ENCODE measurements around the gene CIDEC.
"Not testable (repeated sequence)": the region's sequence is repeated elsewhere in the genome, so short reads cannot be mapped to it uniquely, and the experiment has no call there.

Gene CIDEC

GRCh38 chr3:9900965-9901415 lies 20.9 kb upstream of the CIDEC start:
- not testable (repeated sequence) for DNase-seq

GRCh38 chr3:9899289-9899791 lies 19.3 kb upstream of the CIDEC start:
- DNase-seq, result no peak

GRCh38 chr3:9898467-9899241 lies 18.6 kb upstream of the CIDEC start:
- DNase-seq, result no peak

GRCh38 chr3:9897408-9898372 lies 17.6 kb upstream of the CIDEC start:
- no peak for DNase-seq

- not testable (repeated sequence) for DNase-seq
Observed at GRCh38 chr3:9896755-9897407, 16.8 kb upstream of the CIDEC start.

GRCh38 chr3:9895715-9896114 lies 15.7 kb upstream of the CIDEC start:
- not testable (repeated sequence) for DNase-seq

- no peak for DNase-seq
Observed at GRCh38 chr3:9893739-9894138, 13.7 kb upstream of the CIDEC start.

- peak in 1 of 2 donors; percentile 14 for DNase-seq
Observed at GRCh38 chr3:9891072-9891622, 11.1 kb upstream of the CIDEC start.

GRCh38 chr3:9890249-9891071 lies 10.4 kb upstream of the CIDEC start, which contains the start of gene JAGN1:
TSS of gene JAGN1 (plus strand) at chr3:9890610. CDS start at chr3:9890723, 113 bp downstream.
- peak; percentile 85 to 98 for DNase-seq

- DNase-seq, result no peak
Observed at GRCh38 chr3:9889405-9889804, 9.4 kb upstream of the CIDEC start.

GRCh38 chr3:9888540-9888939 lies 8.5 kb upstream of the CIDEC start:
- DNase-seq, result no peak

GRCh38 chr3:9887480-9887879 lies 7.4 kb upstream of the CIDEC start:
- no peak for DNase-seq

GRCh38 chr3:9886328-9886727 lies 6.3 kb upstream of the CIDEC start:
- no peak for DNase-seq

GRCh38 chr3:9884555-9885165 lies 4.6 kb upstream of the CIDEC start:
- DNase-seq, result no peak

- DNase-seq, result no peak
Observed at GRCh38 chr3:9883706-9884554, 3.9 kb upstream of the CIDEC start.

- no peak for DNase-seq
Observed at GRCh38 chr3:9881441-9881840, 1.4 kb upstream of the CIDEC start.

- DNase-seq, result no peak
Observed at GRCh38 chr3:9878700-9879099, 1.4 kb downstream of the CIDEC start.

- DNase-seq, result no peak
Observed at GRCh38 chr3:9876991-9877390, 3.1 kb downstream of the CIDEC start.

GRCh38 chr3:9876255-9876654 lies 3.8 kb downstream of the CIDEC start:
- DNase-seq, result not testable (repeated sequence)

GRCh38 chr3:9875448-9875847 lies 4.6 kb downstream of the CIDEC start:
- no peak for DNase-seq

Measured in inflammatory macrophage treated with lipopolysaccharide for 1 hour (primary cell).